Lung (tissue), 12 donors: ENCODE data around the gene PPP1R9B. TPM values are rescaled to one million over a fixed set of nuclear protein-coding genes. Genes with fewer than 3 reads are reported as not detected.
A peak's percentile ranks its signal among the peaks of the same experiment; 100 is the strongest.

ENCODE experiments used
- ATAC-seq: fragments of 200-7000 bp; cut with Tn5 transposase; one replicate; pipeline ENCODE4 v1.9.1; 2020; ENCODE audit warnings: moderate number of reproducible peaks; ENCODE audit not compliant: insufficient read depth, low FRiP score
- DNase-seq, 3 donors: peaks; one replicate each; pipeline ENCODE4 v3.0.0-alpha.2; 2013 to 2017
- H3K27ac ChIP-seq, 2 donors: one replicate each; pipeline ENCODE4 v1.5.1; 2013; ENCODE audit warnings: mild to moderate bottlenecking in 2 of 2, moderate library complexity in 2 of 2, control low read depth in 1 of 2, inconsistent platforms in 1 of 2, low read depth in 1 of 2, low read length in 1 of 2
- H3K27me3 ChIP-seq, 3 donors: one replicate each; pipeline ENCODE4 v1.5.1; 2013; ENCODE audit warnings: low read length in 2 of 3; ENCODE audit not compliant: control insufficient read depth in 3 of 3, insufficient read depth in 3 of 3
- H3K36me3 ChIP-seq, 4 donors: one replicate each; pipeline ENCODE4 v1.5.1; 2013; ENCODE audit warnings: low read length in 4 of 4, mild to moderate bottlenecking in 1 of 4, moderate library complexity in 1 of 4; ENCODE audit not compliant: control insufficient read depth in 4 of 4, insufficient read depth in 4 of 4
- H3K4me1 ChIP-seq, 5 donors: one replicate each; pipeline ENCODE4 v1.5.1; 2013; ENCODE audit warnings: low read length in 5 of 5, mild to moderate bottlenecking in 2 of 5, moderate library complexity in 1 of 5; ENCODE audit not compliant: control insufficient read depth in 5 of 5, insufficient read depth in 5 of 5
- H3K4me3 ChIP-seq: one replicate; pipeline ENCODE4 v1.5.1; 2013; ENCODE audit warnings: mild to moderate bottlenecking, control low read depth, moderate library complexity
- H3K9ac ChIP-seq, 2 donors: one replicate each; pipeline ENCODE4 v1.5.1; 2013; ENCODE audit warnings: low read length in 2 of 2, control low read depth in 1 of 2; ENCODE audit not compliant: insufficient read depth in 1 of 2
- H3K9me3 ChIP-seq, 4 donors: one replicate each; pipeline ENCODE4 v1.5.1; 2013; ENCODE audit warnings: low read length in 3 of 4, mild to moderate bottlenecking in 1 of 4, moderate library complexity in 1 of 4; ENCODE audit not compliant: control insufficient read depth in 4 of 4, insufficient read depth in 3 of 4
- WGBS, 2 donors: extraction: QIAGEN DNeasy Blood & Tissue Kit; methylation state at CpG; one replicate each; pipeline ENCODE4 v1.1.7; 2013; 5-methylcytosine and 5-hydroxymethylcytosine counted together
- polyA plus RNA-seq, 2 donors: library from polyadenylated mRNA; stranded (reverse); fragments of 200-250 nt; gene quantifications; one replicate each; pipeline ENCODE4 v1.2.1, GENCODE V29; 2013
- total RNA-seq, 2 donors: library from RNA; depleted of rRNA in 1 of 2; stranded (reverse); fragments of >200 nt in 1 of 2; gene quantifications; one replicate each; pipeline ENCODE4 v1.2.1, GENCODE V29; 2014 to 2021
- TF ChIP-seq, protein P1 (sequence below): IDR thresholded peaks from 2 replicates; pipeline ENCODE4 v1.5.1; 2012; ENCODE audit warnings: mild to moderate bottlenecking; ENCODE audit errors: control extremely low read depth, extremely low read depth
- donor health status: control.
- donor health status: control.
- donor health status: Bipolar disorder and iron deficiency.
- donor health status: healthy.
- donor health status: DM: yes; HTN: yes; CAD: no.

The PPP1R9B gene
- total and polyA plus RNA-seq, 4 donors = 31.7 to 77.4 (median 49.8) TPM

DNA sequence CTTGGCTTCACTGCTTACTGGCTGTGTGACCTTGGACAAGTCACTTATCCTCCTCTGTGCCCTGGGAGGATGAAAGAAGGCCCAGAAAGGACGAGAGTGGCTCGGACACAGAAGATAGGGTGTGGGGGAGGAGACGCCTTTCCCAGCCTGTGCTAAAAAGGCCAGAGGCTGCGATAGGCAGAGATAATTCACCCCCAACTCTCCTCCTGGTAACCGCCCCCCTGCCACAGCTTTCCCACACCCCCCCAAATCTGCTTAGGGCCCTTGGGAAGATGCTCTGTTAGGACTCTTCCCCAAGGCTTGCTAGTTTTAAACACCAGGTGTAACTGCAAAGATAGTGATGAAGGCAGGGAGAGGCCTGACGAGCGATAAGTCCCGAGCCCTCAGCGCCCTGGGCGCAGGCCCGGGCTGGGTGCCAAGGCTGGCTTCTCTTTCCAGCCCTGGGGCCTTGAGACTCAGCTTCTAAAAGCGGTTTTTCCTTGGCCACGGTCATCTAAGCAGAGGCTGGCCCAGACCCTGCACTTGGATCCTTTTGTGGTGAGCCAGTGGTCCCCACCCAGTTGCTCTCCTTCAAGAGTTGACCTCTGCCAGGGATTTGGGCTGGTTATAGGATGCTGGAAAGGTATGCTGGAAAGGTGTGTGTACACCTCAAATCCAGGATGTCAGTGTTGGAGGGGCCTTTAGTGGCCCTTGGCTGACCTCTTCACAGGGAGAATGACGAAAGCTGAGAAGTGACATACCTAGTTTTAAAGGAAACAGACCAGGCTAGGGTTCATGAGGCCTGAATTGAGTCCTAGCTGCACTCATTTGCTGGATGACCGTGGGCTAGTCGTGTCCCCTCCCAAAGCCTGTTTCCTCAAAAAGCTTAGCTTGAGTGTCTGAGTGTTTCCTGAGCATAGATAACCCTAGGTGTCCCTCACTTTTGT, 3.4 kb upstream of the PPP1R9B start:
- H3K4me1 ChIP-seq = peaks cover 6 to 29% (median 21%) of the 10 kb centered on the region in 5 donors
- H3K9ac ChIP-seq = peak overlapping the region in 1 of 2 donors; percentile 38

DNA sequence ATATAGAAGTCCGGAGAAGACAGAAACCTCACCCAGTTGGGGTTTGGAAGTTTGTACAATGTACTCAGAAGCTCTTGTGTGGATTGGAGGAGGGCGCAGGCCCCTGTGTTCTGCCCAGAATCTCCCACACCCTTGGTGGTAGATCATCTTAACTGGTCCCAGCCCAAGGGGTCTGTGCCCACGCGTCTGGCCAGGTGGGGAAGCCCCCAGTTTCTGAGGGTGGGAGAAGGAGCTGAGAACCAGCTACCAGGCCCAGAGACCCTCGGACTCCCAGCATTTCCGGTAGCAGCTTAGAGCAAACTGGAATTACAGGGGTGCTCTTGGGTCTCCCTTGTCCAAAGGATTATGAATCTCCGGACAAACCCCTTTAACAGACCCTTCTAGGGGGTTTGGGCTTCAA, 2.3 kb upstream of the PPP1R9B start:
- Histone ChIP-seq H3K9ac (no peak overlapping the region), H3K27me3 (no peaks in the 10 kb centered on the region), H3K9me3 (no peaks in the 10 kb centered on the region), H3K4me1 (peaks cover 9 to 36% (median 21%) of the 10 kb centered on the region in 5 donors), H3K36me3 (no peaks in the 10 kb centered on the region), H3K4me3 (no peak overlapping the region), H3K27ac (peak overlapping the region; percentile 22 to 69)
- 75 to 84% methylated on average over 7 of the region's 7 CpGs for WGBS, 2 donors
- ATAC-seq (no peak), DNase-seq (no peak)
- TF ChIP-seq, protein P1, sequence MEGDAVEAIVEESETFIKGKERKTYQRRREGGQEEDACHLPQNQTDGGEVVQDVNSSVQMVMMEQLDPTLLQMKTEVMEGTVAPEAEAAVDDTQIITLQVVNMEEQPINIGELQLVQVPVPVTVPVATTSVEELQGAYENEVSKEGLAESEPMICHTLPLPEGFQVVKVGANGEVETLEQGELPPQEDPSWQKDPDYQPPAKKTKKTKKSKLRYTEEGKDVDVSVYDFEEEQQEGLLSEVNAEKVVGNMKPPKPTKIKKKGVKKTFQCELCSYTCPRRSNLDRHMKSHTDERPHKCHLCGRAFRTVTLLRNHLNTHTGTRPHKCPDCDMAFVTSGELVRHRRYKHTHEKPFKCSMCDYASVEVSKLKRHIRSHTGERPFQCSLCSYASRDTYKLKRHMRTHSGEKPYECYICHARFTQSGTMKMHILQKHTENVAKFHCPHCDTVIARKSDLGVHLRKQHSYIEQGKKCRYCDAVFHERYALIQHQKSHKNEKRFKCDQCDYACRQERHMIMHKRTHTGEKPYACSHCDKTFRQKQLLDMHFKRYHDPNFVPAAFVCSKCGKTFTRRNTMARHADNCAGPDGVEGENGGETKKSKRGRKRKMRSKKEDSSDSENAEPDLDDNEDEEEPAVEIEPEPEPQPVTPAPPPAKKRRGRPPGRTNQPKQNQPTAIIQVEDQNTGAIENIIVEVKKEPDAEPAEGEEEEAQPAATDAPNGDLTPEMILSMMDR = no peak

More for the DNA sequence above, 3.4 kb upstream of the PPP1R9B start:
- Histone ChIP-seq H3K4me3 (no peak overlapping the region), H3K27ac (peak overlapping the region; percentile 21 to 59), H3K9me3 (no peaks in the 10 kb centered on the region), H3K27me3 (no peaks in the 10 kb centered on the region), H3K36me3 (no peaks in the 10 kb centered on the region)
- ATAC-seq (no peak), DNase-seq (no peak)
- TF ChIP-seq, protein P1 = no peak
- 50 to 66% methylated on average over 16 of the region's 16 CpGs for WGBS, 2 donors

DNA sequence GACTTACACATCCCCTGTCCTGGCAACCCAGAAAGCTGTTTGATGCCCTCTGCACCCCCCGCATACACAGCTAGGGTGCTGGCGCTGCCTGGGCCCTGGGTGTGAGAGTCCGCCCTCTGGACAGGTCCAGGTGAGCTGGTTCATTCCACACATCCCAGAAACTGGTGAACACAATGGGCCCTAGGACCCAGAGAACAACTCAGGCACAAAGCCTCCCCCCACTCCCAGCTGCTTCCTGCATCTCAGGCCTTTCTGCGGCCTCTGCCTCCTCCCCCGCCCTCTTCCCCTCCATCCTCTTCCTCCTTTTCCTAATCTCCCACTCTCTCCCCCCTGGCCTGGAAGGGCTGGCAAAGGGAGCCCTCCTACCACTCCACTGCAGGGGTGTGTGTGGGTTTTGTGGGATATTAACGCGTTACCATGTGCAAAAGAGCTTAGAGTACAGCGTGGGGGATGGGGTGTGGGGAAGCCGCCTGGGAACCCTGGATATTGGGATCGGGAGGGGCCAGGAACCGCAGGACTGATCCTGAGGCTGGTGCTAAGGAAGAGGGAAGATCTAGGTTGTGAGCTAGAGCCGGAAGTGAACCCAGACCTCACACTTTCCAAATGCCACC, 1.6 kb upstream of the PPP1R9B start:
- TF ChIP-seq, protein P1 = no peak
- Histone ChIP-seq H3K27me3 (no peaks in the 10 kb centered on the region), H3K9ac (peak overlapping the region in 1 of 2 donors; percentile 61), H3K27ac (peak overlapping the region; percentile 90 to 91), H3K4me3 (peak overlapping the region; percentile 52), H3K36me3 (no peaks in the 10 kb centered on the region), H3K4me1 (peaks cover 14 to 43% (median 23%) of the 10 kb centered on the region in 5 donors), H3K9me3 (no peaks in the 10 kb centered on the region)
- 0 to 1% methylated on average over 12 of the region's 12 CpGs for WGBS, 2 donors
- ATAC-seq (peak; percentile 41), DNase-seq (peak; percentile 92 to 97 (median 95))
